GM19043 (cell line): ENCODE results near the gene SOX10.

Source experiments
- ATAC-seq: cut with Tn5 transposase; IDR thresholded peaks from one replicate; pipeline ENCODE4 v1.9.1; 2021; ENCODE audit warnings: low read depth; ENCODE audit not compliant: unreplicated experiment

SOX10 gene

DNA sequence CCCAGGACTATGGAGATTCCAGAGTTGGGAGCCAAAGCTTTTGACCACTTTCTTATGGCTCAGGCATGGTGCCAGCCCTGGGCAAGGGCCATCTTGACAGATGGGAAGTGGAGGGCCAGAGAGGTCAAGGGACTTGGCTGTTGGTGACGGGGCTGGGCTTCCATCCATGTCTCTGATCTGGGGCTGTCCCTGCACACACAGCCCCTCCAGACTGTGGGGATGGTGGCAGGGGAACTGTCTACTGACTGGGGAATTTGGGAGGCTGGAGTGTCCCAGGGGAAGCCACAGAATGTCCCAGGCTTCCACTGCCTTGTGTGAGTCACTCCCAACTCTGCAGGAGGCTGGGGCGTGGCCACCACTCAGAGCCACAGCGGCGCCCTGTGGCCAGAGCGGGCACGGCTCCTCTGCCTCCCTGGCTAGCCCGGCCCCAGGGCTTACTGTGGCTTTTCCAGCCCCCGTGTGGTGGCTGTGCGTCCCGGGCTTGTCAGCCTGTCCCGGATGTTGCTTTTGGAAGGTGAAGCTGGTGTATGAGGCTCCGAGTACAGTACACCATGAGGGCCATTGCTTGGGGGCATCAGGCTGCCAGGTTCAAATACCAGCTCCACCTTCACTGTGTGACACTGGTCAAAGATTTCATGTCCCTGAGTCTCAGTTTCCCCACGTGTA, 50.5 kb downstream of the SOX10 start:
- ATAC-seq: peak; percentile 64

DNA sequence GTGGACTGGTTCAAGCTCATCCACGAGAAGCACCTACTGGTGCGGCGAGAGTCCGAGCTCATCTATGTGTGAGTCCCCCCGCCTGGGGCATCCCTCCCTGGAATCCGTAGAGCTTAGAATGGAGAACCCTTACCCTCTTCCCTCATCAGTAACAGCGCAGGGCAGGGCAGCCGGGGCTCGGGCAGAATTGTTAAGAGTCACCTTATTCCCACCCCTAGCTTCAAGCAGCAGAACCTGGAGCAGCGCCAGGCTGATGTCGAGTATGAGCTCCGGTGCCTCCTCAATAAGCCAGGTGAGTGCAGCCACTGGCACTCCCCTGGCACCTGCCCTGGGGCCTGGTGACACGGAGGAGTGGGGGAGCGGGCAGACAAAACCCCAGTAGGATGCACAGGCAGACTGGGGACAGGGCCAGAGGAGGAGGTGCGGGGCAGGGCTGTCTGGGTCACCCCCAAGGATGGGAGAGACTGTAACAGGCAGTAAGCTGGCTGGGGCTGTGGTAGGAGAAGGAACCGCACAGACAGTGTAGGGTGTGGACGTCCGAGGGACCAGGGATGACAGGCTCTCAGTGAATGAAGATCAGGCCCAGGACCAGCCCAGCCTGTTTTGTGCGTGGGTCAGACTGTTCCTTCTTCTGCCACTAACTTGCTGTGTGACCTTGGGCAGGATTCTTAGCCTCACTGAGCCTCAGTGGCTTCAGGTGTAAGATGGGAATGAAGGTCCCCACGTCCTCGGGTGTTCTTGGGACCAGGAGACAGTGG, 51.4 kb downstream of the SOX10 start:
- ATAC-seq: no peak

DNA sequence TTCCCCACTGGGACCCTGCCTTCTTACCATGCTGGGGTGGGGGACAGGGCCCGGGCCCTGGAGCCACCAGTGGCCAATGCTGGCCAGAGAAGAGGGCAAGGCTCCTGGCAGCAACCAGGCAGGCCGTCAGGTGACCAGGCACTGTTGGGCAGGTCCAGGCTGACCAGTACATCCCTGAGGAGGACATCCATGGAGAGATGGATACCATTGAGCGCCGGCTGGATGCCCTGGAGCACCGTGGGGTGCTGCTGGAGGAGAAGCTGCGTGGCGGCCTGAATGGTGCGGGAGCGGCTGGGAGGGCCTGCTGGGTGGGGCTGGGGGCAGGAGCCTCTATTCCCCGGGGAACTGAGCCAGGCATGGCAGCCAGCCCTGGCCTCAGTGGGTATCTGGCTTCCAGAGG, 52.0 kb downstream of the SOX10 start:
- ATAC-seq: no peak

DNA sequence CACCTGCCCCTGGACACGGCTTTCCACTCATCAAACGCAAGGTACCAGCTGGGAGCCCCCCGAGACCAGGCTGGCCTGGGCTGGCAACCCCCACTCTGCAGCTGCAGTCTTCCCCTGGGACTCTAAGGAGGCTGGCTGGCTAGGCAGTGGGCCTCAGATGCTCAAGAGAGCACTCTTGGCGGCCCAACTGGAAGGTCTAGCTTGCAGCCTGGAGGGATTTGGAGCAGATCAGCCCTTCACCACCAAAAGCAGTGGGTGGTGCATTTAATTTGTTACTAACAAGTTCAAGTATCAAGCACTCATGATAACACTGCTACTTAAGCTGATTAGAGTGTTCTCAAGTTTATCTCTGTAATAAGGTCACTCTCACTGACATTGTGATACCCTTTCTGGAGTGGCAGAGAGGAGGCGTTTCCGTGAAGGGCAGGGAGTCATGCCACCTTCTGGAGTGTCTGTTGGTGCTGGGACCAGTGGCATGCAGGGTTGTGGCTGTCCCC, 52.4 kb downstream of the SOX10 start:
- no peak for ATAC-seq

DNA sequence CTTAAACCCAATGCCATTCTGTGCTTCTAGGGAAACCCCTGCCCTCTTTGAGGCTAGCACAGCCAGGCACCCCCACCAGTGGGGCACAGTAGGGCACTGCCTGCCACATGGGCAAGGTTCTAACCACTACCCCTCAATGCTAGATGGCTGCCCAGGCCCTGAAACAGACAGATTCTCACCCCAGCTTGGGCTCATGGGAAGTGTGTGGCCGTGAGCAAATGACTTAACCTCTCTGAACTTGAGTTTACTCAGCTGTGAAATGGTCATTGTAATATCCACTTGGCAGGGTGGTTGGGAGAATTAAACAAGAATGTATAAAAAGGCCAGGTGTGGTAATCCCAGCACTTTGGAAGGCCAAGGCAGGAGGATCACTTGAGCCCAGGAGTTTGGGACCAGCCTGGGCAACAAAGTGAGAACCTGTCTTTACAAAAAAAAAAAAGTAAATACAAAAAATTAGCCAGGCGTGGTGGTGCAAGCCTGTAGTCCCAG, 53.4 kb downstream of the SOX10 start:
- ATAC-seq: no peak

DNA sequence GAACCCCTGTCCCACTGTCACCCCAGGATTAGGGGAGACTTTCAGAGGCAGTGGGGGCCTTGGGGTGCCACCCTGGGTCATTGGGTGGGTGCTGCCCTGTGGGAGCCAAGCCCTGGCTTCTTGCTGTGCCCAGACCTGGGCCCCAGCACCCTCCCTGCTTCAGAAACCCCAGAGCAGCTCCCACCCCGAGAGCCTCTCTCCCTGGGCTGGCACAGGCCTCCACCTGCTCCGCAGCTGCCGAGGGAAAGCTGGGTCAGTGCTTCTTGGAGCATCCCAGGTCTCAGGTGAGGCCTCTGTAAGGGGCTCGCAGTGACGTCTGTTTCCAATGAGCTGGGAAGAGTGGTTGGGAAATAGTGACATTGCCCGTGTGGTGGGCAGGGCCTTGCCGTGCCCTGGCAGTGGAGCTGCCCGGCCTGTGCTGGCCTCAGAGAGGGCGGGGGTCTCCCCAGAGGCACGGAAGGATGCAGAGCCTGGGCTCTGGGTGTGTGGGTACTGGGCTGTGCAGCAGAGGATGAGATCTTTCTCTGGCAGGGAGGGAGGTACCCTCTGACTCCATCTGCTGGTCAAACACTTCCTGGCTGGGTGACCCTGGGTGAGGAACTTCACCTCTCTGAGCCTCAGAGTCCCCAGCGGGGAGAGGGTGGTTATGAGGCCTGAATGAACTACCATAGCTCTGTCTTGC, 53.9 kb downstream of the SOX10 start:
- no peak for ATAC-seq

DNA sequence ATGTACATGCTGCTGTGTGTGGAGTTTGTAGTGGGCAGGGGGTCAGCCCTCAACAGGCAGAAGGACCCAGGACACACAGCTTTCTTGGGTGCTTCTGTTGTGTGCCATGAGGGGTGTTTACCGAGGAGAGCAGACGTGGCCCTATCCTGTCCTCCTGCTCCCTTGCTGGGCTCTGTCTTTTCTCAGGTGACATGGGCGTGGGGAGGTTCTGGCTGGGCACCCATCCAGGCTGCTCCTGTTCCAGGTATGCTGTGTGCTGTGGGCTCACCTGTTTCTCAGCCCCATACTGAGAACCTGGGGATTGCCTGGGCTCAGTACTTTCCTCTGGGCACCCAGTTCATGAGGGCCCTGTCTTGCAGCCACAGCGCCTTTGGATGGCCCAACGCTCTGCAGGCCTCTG, 55.0 kb downstream of the SOX10 start:
- no peak for ATAC-seq

DNA sequence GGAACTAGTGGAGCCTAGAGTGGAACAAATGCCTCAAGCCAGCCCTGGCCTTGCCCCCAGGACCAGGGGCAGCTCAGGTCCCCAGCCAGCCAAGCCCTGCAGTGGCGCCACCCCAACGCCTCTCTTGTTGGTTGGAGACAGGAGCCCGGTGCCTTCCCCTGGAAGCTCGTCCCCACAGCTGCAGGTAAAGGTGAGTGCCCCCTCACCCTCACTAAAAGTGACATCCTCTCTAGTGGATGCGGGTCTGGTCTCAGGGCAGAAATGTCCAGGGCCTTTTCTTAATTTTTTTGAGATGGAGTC, 56.8 kb downstream of the SOX10 start:
- ATAC-seq: no peak

DNA sequence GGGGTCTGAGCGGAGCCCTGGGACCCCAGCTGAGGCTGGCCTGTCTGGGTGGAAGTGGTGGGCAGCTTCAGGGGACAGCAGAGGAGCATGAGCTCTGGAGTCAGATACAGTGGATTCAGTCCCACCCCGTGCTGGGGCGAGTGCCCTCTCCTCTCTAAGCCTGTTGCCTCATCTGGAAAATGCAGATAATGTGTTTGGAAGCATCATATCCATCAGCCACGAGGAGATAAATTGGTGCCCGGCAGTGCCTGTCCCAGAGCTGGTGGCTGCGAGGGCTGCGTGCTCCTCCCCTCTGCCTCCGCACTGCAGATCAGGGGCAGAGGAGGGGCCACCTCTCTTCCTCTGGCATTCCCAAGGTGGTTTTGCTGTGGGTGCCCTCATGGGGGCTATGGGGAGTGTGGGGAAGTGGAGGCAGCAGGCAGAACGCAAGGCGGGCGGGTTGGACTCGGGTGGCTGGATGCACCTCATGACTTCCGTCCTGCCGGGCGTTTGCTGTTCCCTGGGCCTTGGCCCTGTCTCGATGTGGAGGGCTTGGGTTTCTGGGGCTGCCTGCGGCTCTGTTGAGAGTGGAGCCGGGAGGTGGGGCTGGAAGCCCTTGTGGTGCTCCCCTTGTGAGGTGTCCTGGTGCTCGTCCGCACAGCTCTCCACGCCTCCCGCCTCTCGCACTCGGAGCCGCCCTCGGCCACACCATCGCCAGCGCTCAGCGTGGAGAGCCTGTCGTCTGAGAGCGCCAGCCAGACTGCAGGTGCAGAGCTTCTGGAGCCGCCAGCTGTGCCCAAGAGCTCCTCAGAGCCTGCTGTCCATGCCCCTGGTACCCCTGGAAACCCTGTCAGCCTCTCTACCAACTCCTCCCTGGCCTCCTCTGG, 57.4 kb downstream of the SOX10 start:
- no peak for ATAC-seq

DNA sequence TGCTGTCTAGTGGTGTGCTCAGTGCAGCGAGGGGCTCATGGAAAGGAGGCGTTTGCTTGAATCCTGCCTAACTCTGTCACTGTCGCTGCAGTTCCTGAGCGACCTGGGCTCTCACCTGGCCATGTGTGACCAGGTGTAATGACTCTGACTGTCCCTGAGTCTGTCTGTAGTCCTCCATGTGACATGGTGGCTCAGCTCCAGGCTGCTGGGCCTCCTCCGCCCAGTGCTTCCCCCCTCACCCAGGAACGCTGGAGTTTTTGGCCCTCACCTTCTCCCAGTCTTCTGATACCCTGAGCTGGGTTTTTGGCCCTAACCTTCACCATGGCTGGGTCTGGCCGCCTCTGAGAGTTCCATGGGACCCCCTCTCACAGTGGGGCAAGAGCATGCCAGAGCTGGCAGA, 58.0 kb downstream of the SOX10 start:
- ATAC-seq: no peak

DNA sequence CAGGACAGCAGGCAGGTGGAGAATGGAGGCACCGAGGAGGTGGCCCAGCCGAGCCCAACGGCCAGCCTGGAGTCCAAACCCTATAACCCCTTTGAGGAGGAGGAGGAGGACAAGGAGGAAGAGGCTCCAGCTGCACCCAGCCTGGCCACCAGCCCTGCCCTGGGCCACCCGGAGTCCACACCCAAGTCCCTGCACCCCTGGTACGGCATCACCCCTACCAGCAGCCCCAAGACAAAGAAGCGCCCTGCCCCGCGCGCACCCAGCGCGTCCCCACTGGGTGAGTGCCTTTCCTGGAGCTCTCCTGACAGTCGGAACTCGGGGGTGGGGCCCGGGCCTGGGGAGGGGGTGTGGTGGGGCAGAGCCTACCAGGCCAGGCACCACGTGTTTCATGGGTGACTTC, 58.6 kb downstream of the SOX10 start:
- ATAC-seq: no peak

DNA sequence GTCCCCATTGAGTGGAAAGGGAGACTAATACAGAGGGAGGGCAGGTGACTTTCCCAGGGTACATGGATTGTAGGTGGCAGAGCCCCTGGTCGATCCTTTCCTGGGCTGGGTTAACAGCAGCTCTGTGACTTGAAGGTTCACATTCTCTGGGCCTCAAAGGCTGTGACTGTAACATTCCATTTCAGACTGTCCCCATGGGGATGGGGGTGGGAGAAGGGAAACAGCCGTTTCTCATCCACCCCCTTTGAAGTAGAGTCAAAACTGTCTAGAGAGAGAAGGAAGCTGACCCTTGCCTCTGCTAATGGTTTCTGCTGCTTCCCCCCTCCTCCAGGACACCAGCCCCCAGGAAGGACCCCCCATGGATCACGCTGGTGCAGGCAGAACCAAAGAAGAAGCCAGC, 59.0 kb downstream of the SOX10 start:
- ATAC-seq: no peak

DNA sequence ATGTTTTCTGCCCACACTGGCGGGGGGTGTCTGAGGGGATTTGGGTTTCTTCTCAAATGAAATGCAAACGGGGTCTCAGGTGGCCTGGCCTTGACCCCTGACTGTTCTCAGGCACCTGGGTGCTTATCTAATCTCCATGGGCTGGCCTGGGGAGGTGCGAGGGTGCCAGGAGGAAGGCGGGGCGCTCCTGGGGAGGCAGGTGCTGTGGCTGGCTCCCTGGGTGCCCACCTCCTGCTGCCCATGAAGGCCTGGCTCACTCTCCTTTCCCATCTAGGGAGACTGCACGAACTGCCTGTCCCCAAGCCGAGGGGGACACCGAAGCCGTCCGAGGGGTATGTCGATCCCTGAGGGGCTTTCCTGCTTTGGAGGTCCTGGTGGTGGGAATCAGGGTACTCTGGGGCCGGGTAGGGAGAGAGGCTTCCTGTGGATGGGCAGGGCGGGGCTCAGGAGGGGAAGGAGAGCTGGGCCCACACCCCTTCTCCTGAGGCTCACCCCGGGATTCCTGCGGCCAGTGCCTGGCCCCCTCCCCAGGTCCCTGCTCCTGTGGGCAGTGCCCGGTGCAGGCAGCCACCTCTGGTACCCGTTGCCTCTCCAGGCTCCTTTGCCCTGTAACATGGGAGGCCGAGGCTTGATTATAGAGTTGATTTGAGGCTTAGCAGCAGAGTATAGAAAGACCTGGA, 59.8 kb downstream of the SOX10 start:
- no peak for ATAC-seq

DNA sequence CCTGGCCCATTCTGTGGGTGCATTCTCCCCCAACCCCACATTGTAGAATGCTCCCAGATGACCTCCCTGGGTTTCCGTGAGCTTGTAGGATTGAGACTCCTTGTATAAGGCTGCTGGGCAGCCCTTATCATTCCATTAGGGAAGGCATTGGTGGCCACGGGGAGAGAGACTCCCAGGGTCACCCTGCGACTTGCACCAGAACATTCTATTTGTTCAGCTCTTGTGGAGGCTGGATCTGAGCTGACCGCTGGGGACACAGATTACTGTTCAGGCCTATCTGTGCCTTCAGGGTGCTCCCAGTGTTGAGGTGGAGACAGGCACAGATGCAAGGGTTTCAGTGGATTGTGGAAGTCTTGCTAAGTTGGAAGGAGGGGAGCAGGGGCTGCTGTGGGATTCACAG, 60.4 kb downstream of the SOX10 start:
- ATAC-seq: no peak
